ENCODE results near the gene VIPR2. TPM values are rescaled to one million over a fixed set of nuclear protein-coding genes. Genes with fewer than 3 reads are reported as not detected.

The VIPR2 gene
- total and polyA plus RNA-seq, 2 experiments from 2014 or later: 2.2 to 2.4 TPM

GRCh38 chr7:159016591-159016990 is 128.1 kb downstream of the VIPR2 start:
- Histone ChIP-seq H3K9me3 (ENCODE audit: low read depth) (no peaks in the 10 kb centered on the region), H3K36me3 (no peaks in the 10 kb centered on the region), H3K4me3 (no peak overlapping the region), H3K27ac (no peak overlapping the region), H3K4me1 (ENCODE audit: low read depth) (peaks cover 9% of the 10 kb centered on the region), H3K27me3 (no peaks in the 10 kb centered on the region)
- no peak for TF ChIP-seq CTCF (IDR thresholded peaks at IDR 0.05; ENCODE audit: low read depth, low read length)
- no peak for DNase-seq (ENCODE audit: low read depth in 1 of 2, low spot score in 1 of 2)

GRCh38 chr7:159015454-159016410 is 128.9 kb downstream of the VIPR2 start:
- Histone ChIP-seq H3K4me1 (ENCODE audit: low read depth) (peaks cover 9% of the 10 kb centered on the region), H3K9me3 (ENCODE audit: low read depth) (no peaks in the 10 kb centered on the region), H3K36me3 (no peaks in the 10 kb centered on the region), H3K4me3 (no peak overlapping the region), H3K27ac (no peak overlapping the region), H3K27me3 (no peaks in the 10 kb centered on the region)
- DNase-seq (ENCODE audit: low read depth in 1 of 2, low spot score in 1 of 2): peak in 1 of 2 donors; percentile 36
- TF ChIP-seq CTCF (IDR thresholded peaks at IDR 0.05; ENCODE audit: low read depth, low read length): no peak

GRCh38 chr7:159015081-159015453 is 129.6 kb downstream of the VIPR2 start:
- H3K27ac ChIP-seq: no peak overlapping the region
- no peaks in the 10 kb centered on the region for H3K9me3 ChIP-seq (ENCODE audit: low read depth)

GRCh38 chr7:159014297-159015062 is 130.2 kb downstream of the VIPR2 start:
- no peak overlapping the region for H3K4me3 ChIP-seq
- peaks cover 9% of the 10 kb centered on the region for H3K4me1 ChIP-seq (ENCODE audit: low read depth)
- TF ChIP-seq CTCF (IDR thresholded peaks at IDR 0.05; ENCODE audit: low read depth, low read length): no peak
- no peak for DNase-seq (ENCODE audit: low read depth in 1 of 2, low spot score in 1 of 2)
- no peaks in the 10 kb centered on the region for H3K9me3 ChIP-seq (ENCODE audit: low read depth)
- H3K27ac ChIP-seq: no peak overlapping the region
- no peaks in the 10 kb centered on the region for H3K27me3 ChIP-seq
- no peaks in the 10 kb centered on the region for H3K36me3 ChIP-seq

More at GRCh38 chr7:159015081-159015453, 129.6 kb downstream of the VIPR2 start:
- TF ChIP-seq CTCF (IDR thresholded peaks at IDR 0.05; ENCODE audit: low read depth, low read length): no peak
- H3K27me3 ChIP-seq: no peaks in the 10 kb centered on the region
- H3K4me3 ChIP-seq: no peak overlapping the region
- H3K4me1 ChIP-seq (ENCODE audit: low read depth): peaks cover 9% of the 10 kb centered on the region
- no peak for DNase-seq (ENCODE audit: low read depth in 1 of 2, low spot score in 1 of 2)
- H3K36me3 ChIP-seq: no peaks in the 10 kb centered on the region

- H3K4me1 ChIP-seq (ENCODE audit: low read depth): peaks cover 9% of the 10 kb centered on the region
Observed at GRCh38 chr7:159013825-159014289, 130.8 kb downstream of the VIPR2 start.

More at GRCh38 chr7:159013825-159014289, 130.8 kb downstream of the VIPR2 start:
- no peak for TF ChIP-seq CTCF (IDR thresholded peaks at IDR 0.05; ENCODE audit: low read depth, low read length)
- no peak for DNase-seq (ENCODE audit: low read depth in 1 of 2, low spot score in 1 of 2)
- no peaks in the 10 kb centered on the region for H3K9me3 ChIP-seq (ENCODE audit: low read depth)
- no peaks in the 10 kb centered on the region for H3K27me3 ChIP-seq
- no peaks in the 10 kb centered on the region for H3K36me3 ChIP-seq
- no peak overlapping the region for H3K27ac ChIP-seq
- H3K4me3 ChIP-seq: no peak overlapping the region

All from cardiac muscle cell (in vitro differentiated cells and primary cell).